GM12873 (cell line): ENCODE data around the gene CRYGN.

ENCODE experiments used
- TF ChIP-seq, protein P1 (sequence below): IDR thresholded peaks from 2 replicates; pipeline ENCODE4 v1.5.1; 2012; ENCODE audit warnings: low read depth, mild to moderate bottlenecking, moderate library complexity, low read length, control low read depth; ENCODE audit not compliant: insufficient read depth; ENCODE audit errors: missing control alignments

CRYGN gene

DNA sequence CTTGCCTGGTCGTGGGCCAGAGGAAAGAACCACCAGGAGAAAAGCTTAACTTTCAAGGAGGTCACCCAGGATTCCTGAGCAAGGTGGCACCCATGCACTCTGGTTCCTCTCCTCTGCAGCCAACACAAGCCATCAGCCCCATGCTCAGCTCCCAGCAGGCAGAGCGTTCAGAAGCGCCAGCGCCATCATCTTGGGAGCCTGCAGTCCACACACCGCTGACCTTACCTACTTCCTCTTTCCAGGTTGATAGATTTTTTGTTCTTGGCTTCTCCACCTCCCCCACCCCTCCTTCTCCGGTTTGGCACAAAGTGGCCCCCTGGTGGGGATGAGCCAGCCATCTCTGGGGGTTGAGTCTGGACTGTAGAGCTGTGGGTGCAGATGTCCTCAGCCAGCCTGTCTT is 28.4 kb downstream of the CRYGN start:
- TF ChIP-seq, protein P1, sequence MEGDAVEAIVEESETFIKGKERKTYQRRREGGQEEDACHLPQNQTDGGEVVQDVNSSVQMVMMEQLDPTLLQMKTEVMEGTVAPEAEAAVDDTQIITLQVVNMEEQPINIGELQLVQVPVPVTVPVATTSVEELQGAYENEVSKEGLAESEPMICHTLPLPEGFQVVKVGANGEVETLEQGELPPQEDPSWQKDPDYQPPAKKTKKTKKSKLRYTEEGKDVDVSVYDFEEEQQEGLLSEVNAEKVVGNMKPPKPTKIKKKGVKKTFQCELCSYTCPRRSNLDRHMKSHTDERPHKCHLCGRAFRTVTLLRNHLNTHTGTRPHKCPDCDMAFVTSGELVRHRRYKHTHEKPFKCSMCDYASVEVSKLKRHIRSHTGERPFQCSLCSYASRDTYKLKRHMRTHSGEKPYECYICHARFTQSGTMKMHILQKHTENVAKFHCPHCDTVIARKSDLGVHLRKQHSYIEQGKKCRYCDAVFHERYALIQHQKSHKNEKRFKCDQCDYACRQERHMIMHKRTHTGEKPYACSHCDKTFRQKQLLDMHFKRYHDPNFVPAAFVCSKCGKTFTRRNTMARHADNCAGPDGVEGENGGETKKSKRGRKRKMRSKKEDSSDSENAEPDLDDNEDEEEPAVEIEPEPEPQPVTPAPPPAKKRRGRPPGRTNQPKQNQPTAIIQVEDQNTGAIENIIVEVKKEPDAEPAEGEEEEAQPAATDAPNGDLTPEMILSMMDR, result peak; percentile 11

DNA sequence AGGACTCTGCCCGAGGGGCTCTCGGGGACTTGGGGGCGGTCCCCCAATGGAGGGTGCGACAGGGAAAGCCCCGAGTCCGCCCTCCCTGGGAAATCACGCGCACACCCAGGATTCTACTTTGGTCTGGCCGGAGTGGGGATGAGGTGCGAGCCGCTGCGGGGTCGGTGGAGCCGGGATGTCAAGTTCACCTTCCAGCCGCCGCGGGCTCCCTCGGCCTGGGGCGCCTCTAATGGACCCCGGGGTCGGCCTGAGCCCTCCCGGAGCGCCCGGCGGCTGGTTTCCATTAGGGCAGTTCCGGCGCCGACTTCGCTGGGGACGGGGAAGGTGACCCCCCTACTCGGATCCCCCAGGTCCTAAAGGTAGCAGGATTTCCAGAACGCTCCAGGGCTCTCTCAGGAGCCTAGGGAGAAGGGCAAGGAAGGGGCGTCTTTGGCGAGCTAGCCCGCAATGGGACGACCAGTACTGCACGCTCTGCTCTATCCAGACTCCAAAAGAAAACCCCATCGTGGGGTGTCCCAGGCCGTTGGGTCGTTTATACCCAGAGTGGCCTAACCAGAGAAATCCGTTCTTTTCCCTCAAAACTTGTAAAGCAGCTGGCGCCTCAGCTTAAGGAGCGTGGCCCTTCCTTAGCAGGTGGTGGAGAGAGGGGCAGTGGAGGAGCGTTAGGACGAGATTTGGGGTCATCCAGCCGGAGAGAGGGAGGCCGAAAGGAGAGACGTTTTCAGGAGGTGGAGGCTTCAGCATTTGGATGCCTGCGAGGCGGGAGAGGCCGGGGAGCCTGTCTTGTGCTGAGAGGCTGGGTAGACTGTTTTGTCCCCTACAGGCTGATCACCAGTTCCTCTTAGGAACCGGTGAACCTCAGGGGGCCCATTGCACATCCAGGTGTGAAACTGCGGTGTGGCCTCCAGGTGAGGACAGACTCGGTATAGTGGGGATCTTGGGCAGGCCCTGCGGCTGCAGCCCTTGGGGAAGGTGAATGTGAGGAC is 29.2 kb downstream of the CRYGN start:
- TF ChIP-seq, protein P1, result no peak

DNA sequence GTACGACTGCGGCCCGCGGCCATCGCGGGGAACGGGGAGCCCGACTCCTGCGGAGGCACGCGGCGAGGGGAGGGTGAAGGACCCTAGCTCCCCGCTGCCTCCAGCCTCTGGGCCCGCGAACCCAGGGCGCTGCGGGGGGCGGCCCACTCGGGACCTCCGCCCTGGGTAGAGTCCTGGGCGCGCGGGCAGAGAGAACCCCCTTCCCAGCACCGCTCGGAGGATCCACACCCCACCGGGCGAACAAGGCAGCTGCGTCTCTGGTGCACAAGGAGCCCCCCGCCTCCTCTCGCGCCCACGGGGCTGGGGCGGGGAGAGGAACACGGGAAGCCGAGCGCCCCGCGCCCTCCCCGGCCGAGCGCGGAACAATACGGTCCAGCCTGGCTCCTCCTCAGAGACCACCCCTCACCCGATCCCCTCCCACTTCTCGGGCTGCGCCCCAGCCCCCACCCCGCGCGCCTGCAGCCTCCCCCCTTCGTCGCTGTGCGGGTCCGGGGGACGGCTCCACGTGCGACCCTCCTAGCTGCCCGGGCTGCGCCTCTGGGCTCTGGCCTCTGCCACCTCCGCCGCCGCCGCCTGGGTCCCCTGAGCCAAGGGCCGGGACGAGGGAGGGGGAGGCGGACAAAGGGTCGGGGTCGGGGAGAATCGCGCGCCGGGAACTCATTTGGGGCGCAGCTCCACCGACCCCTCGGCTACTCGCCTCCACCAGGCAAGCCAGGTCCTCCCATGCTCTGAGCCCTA is 30.1 kb downstream of the CRYGN start, which contains the start of gene WDR86:
Gene WDR86, minus strand, starts transcription at position 372 of the 738 bp plus-strand sequence. CDS start 449 bp downstream, outside the sequence.
- TF ChIP-seq, protein P1, result no peak

DNA sequence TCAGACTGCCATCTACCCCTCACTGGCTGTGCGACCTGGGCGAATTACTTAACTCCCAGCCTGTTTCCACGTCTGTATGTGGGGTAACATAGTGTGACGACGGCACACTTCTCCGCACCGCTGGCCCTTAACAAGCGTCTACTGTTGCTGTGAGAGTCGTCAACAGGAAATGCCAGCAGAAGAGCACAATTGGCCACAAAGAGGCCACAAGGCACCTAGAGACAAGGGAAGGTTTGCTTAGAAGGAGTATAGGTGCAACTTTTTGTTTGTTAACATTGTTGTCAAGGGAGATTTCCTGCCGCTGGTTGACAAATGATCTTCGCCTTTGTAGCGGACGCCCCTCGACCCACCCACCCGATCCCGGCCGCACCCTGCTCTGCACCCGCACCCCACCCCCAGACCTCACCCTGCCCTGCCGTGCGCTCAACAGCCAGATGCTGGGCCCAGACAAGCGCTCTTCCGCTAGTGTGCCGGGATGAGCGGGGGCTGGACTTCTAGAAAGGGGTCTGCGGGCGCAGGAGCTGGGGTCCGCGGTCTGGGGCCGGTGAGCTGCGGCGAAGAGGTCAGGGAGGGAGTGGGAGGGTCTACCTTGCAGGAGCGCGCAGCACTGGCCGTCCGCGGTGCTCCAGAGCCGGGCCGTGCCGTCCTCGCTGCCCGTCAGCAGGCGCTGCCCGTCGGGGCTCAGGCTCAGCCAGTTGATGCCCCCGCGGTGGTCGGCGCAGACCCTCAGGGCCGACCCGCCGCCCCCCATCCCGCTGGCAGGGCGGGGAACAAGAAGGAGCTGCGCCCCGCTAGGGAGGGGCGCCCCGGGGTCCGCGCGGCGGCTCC is 30.9 kb downstream of the CRYGN start:
- TF ChIP-seq, protein P1, result no peak

DNA sequence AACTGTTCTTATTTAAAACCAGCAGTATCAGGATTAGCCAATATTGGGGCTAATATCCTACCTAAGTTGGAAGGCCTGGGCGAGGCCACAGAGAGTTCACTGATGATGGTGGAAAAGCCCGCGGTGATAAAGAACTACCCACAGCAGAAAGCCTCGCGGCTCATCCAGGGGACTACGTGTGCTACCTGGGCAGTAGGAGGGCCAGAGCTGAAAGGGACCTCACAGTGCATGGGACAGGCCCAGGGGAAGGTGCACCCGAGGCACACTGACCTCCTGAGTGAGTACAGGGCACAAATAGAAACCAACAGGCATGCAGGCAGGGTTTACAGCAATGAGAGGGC is 31.5 kb downstream of the CRYGN start:
- TF ChIP-seq, protein P1, result no peak

DNA sequence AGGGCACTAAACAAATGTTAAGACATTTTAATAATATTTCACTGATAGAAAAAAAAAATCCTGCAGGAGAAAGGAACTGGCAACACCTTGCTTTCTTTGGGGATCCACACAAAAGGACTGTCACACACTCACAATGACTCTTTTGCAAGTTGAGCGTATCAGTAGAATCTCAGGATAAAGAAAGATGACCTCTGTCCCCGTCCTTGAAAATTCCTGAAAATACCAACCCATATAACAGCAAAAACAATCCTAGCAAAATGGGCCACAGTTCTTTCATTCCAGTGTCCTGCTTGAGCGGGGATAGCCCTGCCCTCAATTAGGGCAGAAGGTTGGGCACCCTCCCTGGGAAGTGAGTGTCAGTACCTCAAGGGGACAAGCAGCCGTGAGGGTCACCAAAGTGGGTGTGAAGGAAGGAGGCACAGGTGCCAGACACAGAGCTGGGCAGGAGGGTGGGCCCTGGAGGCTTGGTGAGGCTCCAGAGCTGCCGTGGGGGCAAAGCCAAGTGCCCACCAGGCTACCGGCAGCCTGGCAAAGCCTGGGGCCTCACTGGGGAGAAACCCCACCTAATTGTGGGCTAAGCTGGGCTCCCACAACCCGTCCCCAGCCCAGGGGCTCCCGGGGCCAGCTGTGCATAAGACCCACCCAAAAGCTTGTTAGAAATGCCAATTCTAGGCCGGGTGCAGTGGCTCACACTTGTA is 32.9 kb downstream of the CRYGN start:
- TF ChIP-seq, protein P1, result no peak
